GM18861 (cell line): ENCODE results near the gene ZC3H11A.
"Not testable (repeated sequence)": the region's sequence is repeated elsewhere in the genome, so short reads cannot be mapped to it uniquely, and the experiment has no call there.

Experiments
- ATAC-seq: cut with Tn5 transposase; IDR thresholded peaks from one replicate; pipeline ENCODE4 v1.9.1; 2021; ENCODE audit not compliant: unreplicated experiment

Gene ZC3H11A

GRCh38 chr1:203795441-203796235 is at the start of gene ZC3H11A, which contains the start of gene ZBED6:
Gene ZC3H11A (plus strand): TSS chr1:203795623. CDS start chr1:203817071, 21,448 bp downstream.
Gene ZBED6 (plus strand): TSS chr1:203795623. CDS start chr1:203797523, 1,900 bp downstream.
- peak; percentile 97 for ATAC-seq

DNA sequence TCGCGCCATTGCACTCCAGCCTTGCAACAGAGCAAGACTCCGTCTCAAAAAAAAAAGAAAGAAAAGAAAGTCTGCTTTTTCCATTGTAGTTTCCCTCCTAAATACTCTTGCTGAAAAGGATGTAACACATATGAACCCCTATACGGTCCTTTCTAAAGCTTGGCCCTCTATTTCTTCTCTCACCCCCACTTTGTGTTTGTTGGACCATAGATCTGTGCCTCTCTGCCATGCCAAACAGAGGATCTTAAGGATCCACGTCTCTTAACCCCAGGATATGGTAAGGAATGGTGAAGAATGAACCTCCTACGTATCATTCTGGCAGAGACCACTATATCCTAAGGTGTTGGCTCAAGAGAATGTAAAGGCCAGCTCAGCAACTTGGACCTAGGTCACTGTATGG is 49.1 kb upstream of the ZC3H11A start:
- ATAC-seq = no peak

DNA sequence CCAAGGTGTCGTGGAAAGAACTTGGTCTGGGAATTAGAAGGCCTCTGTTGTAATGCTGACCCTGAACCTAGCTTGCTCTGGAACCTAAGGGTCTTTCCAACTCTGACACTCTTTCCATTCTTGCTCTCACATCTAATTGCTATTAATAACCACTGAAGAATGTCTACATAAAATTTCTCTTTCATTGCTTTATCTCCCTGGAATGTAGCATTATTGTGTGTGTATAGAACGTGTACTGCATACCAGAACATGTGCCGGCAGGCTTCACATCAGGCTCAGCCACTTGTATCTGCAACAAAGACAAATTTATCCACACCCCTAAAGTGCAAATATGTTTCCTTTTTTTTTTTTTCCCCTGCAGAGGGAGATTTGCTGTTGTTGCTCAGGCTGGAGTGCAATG is 44.4 kb upstream of the ZC3H11A start:
- no peak for ATAC-seq

GRCh38 chr1:203751618-203752361 is 43.6 kb upstream of the ZC3H11A start:
- not testable (repeated sequence) for ATAC-seq

DNA sequence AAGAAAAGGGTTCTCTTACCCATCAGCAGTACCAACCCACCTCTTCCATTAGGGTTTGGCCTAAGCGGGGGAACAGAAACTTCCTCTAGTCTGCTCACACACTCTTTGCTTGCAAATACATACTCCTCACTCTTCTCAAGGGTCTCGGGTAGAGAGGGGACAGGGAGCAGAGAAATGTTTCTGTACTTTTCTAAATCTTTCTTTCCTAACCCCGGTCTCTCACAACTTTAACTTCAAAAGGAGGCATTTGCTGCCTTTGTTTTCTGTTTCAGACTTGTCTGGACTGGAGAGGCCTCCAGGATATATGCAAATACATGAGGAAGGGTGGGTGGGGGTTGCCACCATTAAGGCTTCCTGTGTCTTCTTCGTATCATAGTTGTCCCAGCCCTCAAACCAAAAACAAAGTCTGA is 41.0 kb upstream of the ZC3H11A start:
- no peak for ATAC-seq

DNA sequence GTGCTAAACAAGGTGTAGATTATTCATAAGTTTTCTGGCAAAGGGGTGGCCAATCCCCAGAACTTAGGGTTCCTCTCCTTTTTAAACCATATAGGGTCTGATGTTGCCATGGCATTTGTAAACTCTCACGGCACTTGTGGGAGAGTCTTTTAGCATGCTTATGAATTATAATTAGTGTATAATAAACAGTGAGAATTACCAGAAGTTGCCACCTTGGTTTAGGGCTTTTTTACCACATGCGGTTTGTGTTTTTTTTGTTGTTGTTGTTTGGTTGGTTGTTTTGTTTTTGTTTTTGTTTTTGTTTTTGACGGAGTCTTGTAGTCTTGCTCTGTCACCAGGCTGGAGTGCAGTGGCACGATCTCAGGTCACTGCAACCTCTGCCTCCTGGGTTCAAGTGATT is 39.4 kb upstream of the ZC3H11A start:
- ATAC-seq = no peak

GRCh38 chr1:203758749-203759148 is 36.7 kb upstream of the ZC3H11A start:
- ATAC-seq = not testable (repeated sequence)

GRCh38 chr1:203760506-203760905 is 34.9 kb upstream of the ZC3H11A start:
- no peak for ATAC-seq

GRCh38 chr1:203761958-203762357 is 33.5 kb upstream of the ZC3H11A start:
- ATAC-seq = not testable (repeated sequence)

- no peak for ATAC-seq
Observed at GRCh38 chr1:203763505-203763904, 31.9 kb upstream of the ZC3H11A start.

GRCh38 chr1:203764105-203765028 is 31.1 kb upstream of the ZC3H11A start:
- ATAC-seq = no peak

GRCh38 chr1:203765029-203765837 is 30.2 kb upstream of the ZC3H11A start, which contains the start of gene LAX1:
Gene LAX1 (plus strand): TSS chr1:203765183. CDS start chr1:203765566, 383 bp downstream.
- no peak for ATAC-seq

DNA sequence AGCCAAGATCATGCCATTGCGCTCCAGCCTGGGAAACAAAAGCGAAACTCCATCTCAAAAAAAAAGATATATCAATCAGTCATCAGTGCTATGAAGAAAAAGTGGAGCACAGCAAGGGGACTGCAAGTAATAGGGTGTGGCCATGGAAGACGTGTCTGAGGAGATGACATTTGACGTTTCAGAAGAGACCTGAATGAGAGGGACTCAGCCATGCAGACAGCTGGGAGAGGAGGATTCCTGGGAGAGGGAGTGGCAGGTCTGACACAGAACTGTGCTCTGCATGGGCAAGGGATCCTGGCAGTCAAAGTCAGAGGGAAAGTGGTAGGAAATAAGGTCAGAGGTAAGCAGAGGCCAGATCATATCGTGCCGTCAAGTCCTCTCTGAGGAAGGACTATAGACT is 27.2 kb upstream of the ZC3H11A start:
- no peak for ATAC-seq

GRCh38 chr1:203769505-203770343 is 25.7 kb upstream of the ZC3H11A start:
- no peak for ATAC-seq

DNA sequence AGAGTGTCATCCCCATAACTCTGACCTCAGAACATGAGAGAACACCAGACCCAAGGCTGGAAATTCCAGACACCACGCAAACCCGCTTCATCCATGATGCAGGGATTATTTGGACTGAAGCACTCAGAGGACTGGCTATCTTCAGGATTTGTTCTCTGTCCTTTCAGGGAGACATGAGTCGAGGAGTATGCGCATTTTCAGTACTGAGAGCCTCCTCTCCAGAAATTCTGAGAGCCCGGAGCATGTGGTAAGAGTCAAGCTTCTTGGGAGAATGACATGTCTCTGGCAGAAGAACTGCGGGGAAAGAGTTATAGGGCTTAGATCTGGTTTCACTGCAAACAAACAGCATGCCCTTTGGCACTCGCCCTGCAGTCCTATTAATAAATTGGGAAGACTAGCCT is 23.5 kb upstream of the ZC3H11A start:
- no peak for ATAC-seq

- no peak for ATAC-seq
Observed at GRCh38 chr1:203772836-203773235, 22.6 kb upstream of the ZC3H11A start.

GRCh38 chr1:203776636-203777035 is 18.8 kb upstream of the ZC3H11A start:
- no peak for ATAC-seq

DNA sequence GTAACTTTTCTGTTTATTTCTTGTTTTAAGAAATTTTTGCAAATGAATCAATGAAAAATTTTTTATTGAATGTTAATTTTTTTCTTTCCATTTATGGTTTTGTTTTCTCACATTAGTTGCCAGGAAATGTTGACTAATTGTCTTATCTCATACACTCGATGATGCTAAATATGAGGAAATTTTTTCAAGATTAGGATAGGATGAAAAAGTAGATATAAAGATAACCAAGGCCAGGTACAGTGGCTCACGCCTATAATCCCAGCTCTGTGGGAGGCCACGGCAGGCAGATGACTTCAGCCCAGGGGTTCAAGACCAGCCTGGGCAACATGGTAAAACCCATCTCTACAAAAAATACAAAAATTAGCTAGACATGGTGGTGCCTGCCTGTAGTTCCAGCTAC is 17.8 kb upstream of the ZC3H11A start:
- no peak for ATAC-seq

- ATAC-seq = no peak
Observed at GRCh38 chr1:203778146-203778545, 17.3 kb upstream of the ZC3H11A start.
